Stimulated activated naive CD4-positive, alpha-beta T cell (primary cell): ENCODE results near the gene JMJD8.

Source experiments
- DNase-seq, 6 experiments: peaks; one replicate each; lab custom pipeline; 2025; lab: John Stamatoyannopoulos, UW

JMJD8 gene

GRCh38 chr16:684071-684794, at the start of gene JMJD8:
Gene JMJD8, minus strand, starts transcription at chr16:684334. Its CDS starts 15 bp downstream, at chr16:684319.
- DNase-seq, result peak; percentile 85 to 95 (median 89)

GRCh38 chr16:733382-734207, 49.5 kb upstream of the JMJD8 start:
- peak in 1 of 6 experiments; percentile 22 for DNase-seq

GRCh38 chr16:732936-733335, 48.8 kb upstream of the JMJD8 start:
- no peak for DNase-seq

- no peak for DNase-seq
Measured at GRCh38 chr16:732332-732731, 48.2 kb upstream of the JMJD8 start.

- no peak for DNase-seq
Measured at GRCh38 chr16:730666-731509, 46.8 kb upstream of the JMJD8 start.

GRCh38 chr16:729768-730665, 45.9 kb upstream of the JMJD8 start:
- DNase-seq, result no peak

GRCh38 chr16:728890-729744, 45.0 kb upstream of the JMJD8 start:
- DNase-seq, result peak in 1 of 6 experiments; percentile 9

- peak; percentile 11 to 44 (median 36) for DNase-seq
Measured at GRCh38 chr16:728131-728889, 44.2 kb upstream of the JMJD8 start.

GRCh38 chr16:727291-727977, 43.3 kb upstream of the JMJD8 start:
- DNase-seq, result peak in 1 of 6 experiments; percentile 38

- DNase-seq, result peak in 5 of 6 experiments; percentile 33 to 57 (median 53)
Measured at GRCh38 chr16:726438-727290, 42.5 kb upstream of the JMJD8 start, which contains the start of the genes CCDC78 and HAGHL. Gene CCDC78, minus strand, starts transcription at chr16:726443. Its CDS starts 76 bp downstream, at chr16:726367. Gene HAGHL, plus strand, starts transcription at chr16:727106. Its CDS starts 404 bp downstream, at chr16:727510.

- DNase-seq, result no peak
Measured at GRCh38 chr16:726188-726437, 42.0 kb upstream of the JMJD8 start.

GRCh38 chr16:725463-726187, 41.5 kb upstream of the JMJD8 start:
- no peak for DNase-seq

GRCh38 chr16:725041-725376, 40.9 kb upstream of the JMJD8 start:
- no peak for DNase-seq

- DNase-seq, result no peak
Measured at GRCh38 chr16:724188-725040, 40.3 kb upstream of the JMJD8 start.

GRCh38 chr16:723695-724094, 39.6 kb upstream of the JMJD8 start:
- no peak for DNase-seq

- no peak for DNase-seq
Measured at GRCh38 chr16:722835-723633, 38.9 kb upstream of the JMJD8 start.
